Measurements from ENCODE around the gene SUB1.

Gene SUB1

DNA sequence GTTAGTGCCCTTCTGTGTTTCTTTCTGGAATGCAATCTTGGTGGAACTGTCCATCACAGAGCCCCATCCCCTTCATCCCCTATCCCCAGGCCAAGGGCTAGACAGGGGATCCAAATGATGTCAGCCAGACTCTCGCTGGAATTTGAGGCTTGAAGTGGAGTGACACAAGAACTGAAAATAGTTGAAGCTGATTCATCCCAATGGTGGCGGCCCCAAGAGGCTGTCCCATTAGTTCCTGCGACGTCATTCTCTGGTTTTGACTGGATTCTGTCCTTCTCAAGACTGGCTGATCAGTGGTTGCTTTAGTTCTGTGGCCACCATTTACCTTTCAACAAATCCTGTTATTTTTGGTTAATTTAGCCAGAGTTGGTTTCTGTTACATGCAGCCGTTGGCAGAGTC is 59.9 kb downstream of the SUB1 start:
- DNase-seq (ENCODE audit: low spot score): no peak

DNA sequence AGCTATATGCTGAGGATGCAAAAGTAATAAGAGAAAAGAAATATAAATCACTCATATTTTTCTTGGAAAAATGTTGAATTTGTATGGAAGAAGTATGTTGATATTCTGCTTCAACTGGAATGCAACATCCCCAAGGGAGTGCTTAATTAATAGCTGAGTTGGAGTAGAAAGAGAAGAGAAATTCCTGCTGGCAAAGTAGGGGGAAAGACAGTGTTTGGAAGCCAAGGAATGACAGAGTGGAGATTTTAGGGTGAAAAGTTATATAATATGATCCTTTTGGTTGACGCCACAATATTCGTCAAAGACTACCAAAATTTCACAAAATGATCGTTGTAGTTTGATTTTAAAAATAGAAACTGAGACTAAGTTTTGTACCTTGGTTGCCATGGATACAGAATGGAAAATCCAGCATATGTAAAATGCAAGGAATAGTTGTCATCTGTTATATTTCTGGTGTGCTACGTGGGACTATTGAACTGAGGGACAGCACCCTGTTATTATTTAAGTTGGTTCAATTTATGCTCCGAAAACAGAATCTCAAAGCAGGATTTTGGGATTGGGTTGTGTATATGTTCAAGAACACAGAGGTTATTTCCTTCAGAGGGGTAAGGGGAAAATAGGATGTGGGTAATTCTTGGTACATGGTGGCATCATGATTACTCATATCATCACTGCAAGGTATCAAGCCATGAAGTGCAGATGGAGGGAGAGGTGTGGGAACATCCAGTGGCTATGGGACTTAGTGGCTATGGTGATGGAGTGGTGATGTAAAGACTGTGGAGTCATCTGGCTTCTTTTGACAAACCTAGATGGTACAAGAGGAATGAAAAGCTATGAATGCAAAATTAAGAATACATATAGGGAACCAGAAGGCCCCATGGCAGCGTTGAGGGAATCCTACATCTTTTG is 61.0 kb downstream of the SUB1 start:
- no peak for DNase-seq (ENCODE audit: low spot score)

DNA sequence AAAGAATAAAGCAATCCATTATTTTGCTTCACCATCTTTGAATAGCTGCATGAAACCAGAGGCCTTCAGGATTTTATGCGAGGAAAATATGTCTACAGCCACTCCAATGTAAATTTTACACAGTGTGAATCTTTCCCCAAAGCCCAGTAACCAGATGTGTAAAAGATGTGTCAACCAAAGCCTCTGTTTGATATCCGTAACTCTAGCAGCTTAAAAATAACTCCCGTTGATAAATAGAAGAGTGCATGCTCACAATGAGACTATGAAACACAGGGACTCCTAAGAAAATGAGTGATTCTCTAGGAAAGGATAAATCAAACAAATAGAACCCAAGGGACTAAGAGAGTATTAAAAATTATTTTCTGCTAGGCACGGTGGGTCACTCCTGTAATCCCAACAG is 65.7 kb downstream of the SUB1 start:
- DNase-seq (ENCODE audit: low spot score): no peak

DNA sequence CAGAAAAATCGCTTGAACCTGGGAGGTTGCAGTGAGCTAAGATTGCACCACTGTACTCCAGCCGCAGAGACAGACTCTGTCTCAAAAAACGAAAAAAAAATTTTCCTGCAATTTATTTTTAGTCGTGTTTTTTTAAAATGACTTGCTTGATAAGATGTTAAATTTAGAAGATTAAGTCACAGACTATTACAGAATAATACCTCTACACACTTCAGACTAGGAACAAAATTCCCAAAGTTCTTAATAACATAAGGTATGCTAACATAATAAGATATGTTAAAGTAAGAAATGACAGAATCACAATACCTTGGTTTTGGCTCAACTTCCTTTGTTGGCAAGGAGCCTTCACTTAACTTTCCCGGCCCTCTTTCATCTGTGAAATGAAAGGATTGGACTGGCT is 66.3 kb downstream of the SUB1 start:
- DNase-seq (ENCODE audit: low spot score): no peak

Measured in AG08396 (cell line).